ENCODE measurements around the gene SYT8.

Gene SYT8

DNA sequence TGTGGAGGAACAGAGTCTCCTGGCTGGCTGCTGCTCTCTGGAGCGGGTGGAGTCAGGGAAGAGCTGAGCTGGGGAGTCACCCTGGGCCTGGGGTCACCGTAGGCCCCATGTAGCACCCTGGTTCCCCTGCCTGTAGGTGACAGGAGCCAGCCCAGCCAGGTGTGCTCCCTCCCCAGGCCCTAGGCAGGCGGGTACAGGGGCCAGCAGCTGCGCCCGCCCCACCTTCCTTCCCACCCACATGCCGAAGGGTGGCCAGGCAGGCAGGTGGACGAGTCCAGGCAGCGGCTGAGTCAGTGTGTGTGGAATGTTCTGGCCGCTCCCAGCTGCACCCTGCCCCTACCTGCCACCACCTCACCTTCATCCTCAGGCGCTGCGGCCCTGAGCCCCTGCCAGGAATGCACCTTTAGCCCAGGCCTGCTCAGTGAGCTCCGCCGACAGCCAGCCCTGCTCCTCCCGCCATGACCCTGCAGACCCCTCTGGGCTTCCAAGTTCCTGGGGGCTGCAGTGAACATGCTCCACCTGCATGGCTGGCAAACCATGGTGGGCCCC, 654 bp upstream of the SYT8 start:
- no peak for DNase-seq

DNA sequence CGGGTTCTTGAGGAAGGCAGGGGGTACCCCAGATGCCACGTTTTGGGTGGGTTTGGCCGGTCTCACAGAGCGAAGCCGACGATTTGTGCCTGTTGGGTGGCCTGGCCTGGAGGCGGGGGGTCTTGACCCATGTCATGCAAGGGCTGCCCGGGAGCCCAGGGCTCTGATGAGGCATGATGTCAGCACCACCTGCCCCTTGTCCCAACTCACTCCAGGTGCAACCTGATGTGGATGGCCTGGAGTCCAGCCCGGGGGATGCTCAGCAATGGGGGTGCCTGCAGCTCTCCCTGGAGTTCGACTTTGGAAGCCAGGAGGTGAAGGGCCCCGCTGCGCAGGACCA, 851 bp downstream of the SYT8 start:
- no peak for DNase-seq

DNA sequence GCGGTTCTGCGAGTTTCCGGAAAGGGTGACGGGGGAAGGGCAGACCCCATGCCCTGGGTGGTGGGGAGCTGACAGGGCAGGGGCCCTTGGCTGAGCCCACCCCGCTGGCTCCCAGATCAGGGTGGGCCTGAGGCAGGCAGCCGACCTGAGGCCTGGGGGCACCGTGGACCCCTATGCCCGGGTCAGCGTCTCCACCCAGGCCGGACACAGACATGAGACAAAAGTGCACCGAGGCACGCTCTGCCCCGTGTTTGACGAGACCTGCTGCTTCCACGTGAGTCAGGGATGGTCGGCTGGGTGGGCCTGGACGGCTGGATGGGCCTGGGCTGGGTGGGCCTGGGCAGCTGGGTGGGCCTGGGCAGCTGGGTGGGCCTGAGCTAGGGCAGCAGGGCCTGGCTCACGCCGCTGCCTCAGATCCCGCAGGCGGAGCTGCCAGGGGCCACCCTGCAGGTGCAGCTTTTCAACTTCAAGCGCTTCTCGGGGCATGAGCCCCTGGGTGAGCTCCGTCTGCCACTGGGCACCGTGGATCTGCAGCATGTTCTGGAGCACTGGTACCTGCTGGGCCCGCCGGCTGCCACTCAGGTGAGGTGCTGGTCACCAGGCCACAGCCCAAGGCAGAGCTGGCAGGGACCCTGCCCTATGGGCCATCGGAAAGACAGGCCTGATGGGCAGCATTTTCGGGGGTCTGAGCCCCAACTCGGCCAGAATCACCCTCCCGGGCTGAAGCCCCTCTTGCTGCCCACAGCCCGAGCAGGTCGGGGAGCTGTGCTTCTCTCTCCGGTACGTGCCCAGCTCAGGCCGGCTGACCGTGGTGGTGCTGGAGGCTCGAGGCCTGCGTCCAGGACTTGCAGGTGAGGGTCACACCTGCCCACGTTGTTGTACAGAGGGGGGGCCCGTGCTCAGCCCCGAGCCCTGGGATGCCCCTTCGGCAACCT, 1.5 kb downstream of the SYT8 start:
- no peak for DNase-seq

DNA sequence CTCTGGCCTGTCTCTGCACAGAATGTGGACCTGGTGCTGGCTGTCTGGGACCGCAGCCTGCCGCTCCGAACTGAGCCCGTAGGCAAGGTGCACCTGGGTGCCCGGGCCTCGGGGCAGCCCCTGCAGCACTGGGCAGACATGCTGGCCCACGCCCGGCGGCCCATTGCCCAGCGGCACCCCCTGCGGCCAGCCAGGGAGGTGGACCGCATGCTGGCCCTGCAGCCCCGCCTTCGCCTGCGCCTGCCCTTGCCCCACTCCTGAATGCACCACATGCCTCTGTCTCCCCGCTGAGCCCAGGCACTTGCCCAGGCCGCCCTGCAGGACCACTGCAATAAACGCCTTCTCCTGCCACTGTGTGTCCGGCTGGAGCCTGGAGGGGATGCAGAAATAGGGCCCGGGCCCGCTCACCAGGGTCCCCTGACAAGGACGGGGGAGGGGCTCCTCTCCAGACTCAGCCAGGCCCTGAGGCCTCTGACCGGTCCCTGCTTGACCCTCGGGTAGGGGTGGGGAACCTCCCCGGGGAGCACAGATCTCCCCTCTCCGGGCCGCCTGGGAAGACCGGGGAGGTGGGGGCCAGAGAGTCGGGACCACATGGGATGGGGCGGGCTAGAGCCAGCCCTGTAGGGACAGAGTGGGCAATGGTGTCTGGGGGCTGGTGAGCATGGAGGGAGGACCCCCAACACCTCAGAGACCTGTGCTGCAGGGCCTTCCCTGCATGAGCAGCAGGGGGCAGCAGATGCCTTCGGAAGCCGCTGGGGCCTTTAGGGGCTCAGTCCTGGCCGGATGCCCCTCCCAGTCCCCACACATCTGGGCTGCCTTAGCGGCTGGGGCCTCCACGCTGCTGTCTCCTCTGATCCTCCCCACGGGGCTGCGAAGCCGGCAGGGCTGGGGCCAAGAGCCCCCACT, 2.6 kb downstream of the SYT8 start:
- no peak for DNase-seq

DNA sequence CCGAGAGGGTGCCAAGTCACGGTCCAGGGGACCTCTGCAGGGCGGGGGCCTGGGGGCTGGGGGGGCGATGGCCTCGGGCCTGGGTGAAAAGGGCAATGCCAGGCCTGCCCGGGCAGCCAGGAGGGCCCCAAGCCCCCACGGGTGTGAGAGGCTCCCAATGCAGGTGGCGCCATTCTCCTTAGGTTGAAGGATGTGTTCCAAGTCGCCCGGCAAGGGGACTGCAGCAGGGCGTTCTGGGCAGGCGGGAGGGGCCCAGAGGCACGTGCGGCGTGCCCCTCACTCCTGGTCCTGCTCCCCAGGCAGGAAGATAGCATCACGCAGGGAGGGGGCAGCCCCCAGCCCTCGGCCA, 3.3 kb downstream of the SYT8 start:
- DNase-seq = no peak

DNA sequence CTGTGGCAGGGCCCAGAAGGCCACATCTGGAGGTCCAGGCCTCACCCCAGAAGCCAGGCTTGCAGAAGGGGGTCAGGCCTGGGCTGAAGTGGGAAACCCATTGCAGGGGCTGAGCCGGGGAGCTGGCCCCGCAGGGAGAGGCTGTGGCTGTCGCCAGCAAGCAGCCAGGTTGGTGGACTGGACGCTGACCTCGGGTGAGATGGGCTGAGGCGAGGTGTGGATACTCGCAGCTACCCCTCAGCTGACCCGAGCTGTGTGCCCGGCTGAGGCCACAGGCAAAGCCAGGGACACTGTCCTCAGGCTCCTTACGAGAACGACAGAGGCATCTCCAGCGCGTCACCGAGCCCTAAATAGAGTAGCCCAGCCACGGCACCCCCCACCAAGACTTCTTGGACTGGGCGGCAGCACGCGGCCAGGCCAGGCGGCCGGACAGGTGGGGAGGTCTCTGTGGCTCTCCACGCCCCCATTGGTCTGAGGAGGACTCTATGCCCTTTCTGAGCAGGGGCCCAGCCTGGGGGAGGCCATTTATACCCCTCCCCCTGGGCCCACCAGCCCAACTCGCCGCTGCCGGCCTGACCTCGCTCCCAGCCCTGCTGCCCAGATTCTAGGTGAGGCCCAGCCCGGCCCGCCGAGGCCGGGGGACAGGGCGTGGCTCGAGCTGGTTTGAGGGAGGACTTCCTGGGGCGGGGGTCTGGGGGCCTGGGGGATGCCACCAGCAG, 3.8 kb downstream of the SYT8 start, which contains the start of gene TNNI2:
Gene TNNI2, plus strand, starts transcription at position 556 of the 719 bp plus-strand sequence. CDS start 716 bp downstream, outside the sequence.
- DNase-seq = no peak

DNA sequence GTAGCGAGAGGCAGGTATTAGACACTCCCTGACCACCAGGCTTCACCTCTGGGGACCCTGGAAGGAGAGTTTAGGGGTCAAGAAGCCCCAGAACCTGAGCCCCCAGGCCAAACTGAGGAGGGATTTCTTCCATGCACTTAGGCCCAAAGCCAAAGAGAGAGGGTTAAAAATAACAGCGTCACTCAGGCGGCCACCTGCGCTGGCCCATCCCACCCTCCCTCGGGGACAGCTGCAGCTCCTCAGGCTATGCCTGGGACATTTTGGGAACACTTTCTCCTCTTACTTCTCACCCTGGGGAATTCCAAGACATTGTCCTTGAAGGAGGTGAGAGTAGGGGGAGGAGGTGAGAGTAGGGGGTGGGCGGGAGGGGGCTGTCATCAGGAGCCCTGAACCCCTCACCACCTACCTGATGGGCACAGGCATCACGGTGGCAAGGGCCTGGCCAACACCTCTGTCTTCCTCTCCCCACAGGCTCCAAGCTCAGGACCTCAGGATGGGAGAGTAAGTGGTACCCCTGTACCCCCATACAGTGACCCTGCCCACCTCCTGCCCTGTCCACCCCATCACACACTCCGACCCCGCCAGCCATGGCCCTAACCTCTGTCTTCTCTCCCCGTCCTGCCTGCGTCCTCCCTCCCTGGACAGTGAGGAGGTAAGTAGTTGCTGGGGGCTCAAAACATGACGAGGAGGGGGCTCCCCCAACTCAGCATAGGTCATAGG, 4.6 kb downstream of the SYT8 start:
- DNase-seq = no peak

DNA sequence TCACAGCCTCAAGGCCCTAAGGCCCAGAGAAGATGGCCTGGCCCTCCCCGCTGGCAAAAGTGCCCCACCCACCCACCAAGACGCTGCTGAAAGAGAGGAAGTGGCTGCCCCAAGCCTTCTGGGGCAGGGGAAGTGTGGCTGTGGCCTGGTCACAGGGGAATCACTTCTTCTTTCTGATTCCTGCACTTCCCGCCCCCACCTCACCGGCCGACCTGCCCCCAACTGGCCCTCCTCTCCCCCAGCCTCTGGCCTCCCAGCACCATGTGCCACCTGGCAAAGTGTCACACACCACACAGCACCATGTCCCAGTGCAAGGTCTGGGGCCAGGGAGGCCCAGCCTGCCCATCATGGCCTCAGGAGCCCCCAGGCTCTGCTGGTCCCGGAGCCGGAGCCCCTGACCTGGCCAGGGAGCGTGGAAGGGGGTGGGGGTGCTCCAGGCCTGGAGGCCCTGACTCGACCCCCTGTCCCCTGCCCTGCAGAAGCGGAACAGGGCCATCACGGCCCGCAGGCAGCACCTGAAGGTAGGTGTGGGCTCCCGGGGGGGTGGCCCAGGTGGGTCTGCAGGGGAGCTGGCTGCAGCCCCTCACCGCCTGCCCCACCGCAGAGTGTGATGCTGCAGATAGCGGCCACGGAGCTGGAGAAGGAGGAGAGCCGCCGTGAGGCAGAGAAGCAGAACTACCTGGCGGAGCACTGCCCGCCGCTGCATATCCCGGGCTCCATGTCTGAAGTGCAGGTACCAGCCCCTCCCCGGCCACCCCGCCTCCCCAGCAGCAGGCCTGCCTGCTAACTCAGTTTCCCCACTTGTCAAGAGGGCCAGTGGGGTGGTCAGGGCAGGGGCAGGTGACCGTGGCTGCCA, 5.4 kb downstream of the SYT8 start:
- DNase-seq = no peak

DNA sequence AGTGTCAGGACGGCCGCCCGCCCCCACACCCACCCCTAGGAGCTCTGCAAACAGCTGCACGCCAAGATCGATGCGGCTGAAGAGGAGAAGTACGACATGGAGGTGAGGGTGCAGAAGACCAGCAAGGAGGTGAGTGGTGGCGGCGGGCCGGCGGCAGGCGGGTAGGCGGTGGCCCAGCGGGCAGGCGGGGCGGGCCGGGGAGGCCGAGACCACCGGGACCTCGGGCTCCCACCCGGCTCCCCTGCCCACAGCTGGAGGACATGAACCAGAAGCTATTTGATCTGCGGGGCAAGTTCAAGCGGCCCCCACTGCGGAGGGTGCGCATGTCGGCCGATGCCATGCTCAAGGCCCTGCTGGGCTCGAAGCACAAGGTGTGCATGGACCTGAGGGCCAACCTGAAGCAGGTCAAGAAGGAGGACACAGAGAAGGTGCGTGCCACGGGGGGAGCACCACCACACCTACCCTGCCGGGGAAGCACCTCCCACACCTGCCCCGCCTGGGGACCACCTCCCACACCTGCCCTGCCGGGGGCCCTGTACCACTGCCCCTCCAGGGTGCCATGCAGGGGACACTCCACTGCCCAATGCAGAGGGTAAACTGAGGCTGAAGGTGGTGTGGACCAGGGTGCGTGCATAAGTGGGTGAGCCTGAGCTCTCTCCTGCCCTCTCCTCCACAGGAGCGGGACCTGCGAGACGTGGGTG, 6.1 kb downstream of the SYT8 start:
- DNase-seq = no peak

DNA sequence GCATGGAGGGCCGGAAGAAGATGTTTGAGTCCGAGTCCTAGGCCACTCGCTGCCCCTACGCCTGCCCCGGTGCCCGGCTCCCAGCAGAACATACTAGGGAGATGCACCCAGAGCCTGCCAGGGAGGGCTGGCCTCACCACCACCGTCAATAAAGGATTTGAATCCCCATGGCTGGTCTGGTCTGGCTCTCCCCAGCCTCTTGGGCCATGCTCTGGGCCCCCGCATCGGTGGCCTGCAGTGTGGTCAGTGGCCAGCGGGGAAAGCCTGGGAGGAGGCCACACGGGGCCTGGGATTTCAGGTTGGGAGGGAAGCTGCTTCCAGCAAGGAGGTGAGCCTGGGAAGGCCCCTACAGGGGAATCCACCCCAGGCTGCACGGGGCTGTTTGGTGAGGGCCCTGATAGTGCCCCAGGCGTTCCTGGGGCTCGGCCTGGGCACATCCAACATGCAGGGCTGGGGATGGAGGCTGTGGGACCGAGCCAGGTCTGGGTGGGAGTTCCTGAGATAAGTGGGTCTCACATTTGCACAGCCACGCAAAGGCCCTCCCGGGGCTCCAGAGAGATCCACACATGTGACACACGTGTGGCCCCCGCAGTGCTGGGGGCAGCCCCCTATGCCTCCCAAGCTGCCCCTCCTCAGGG, 6.8 kb downstream of the SYT8 start:
- no peak for DNase-seq

DNA sequence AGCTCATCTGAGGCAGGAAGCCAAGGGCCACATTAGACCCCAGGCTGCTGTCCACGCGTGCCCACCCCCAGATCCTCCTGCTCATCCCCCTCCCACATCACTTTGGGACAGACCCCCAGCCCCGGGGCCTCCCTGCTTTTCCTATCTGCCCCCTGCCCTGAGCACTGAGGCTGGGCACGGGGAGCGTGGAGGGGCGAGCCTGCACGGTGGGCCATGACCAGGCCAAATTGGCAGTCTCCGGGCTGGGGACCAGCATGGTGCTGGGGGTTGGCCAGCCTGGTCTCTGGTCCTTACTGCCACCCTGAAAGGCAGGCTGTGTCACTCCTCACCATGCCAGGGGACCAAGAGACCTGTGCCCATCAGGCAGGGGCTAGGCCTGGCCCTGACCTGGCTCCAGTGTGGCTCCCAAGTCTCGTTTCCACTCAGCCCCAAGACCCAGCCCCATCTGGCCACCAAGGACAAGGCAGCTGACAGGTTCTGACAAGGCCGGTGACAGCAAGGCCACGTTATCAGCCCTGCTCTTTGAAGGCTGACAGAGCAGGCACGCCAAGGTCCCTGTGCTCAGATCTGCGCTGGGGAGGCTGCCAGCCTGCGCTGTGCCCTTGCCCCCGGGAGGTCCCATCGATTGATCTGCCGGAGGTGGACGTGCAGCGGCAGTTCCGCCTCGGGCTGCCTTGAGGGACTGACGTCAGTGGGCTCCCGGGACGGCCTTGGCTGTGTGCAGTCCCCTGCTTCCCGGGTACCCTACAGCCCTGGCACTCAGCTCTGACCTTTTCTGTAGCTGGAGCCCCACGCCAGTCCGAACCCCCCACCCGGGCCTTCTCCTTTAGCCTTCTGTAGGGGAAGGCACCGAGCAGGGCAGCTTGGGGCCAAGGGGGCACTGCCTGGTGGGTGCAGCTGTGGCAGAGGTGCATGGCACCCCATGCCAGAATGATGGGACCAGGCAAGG, 7.6 kb downstream of the SYT8 start:
- no peak for DNase-seq

DNA sequence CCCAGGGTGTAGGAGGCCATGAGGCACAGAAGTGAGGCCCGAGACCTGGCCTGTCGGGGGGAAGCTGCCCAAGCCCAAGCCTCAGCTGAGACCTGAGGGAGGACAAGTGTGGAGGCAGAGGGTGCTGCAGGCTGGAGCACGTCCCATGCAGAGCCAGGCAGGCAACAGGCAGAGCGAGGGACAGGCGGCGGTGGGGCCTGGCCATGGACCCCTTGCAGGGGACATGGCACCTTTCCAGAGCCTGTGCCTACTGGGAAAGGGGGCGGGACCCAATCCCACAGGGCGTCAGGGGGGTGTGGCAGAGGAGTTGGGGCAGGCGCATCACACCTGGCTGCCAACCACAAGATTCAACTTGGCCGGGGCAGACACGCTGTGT, 8.3 kb downstream of the SYT8 start:
- DNase-seq = no peak

DNA sequence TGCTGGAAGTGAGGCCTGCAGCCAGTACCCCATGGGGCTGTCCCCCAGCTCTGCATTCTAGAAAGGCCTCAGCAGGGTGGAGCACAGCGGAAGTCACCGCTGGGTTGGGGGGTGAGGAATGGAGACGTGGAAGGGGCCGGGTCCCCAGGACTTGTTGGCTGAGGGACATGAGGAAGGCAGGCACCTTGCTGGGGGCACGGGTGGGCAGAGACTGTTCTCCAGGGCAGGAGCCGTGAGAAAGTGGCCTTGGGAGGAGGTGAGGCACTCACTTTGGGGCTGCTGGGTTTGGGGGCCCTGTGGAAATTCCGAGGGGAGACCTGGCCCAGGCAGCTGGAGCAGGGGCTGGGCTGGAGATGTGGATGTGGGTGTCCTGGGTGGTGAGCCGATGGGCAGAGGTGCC, 9.0 kb downstream of the SYT8 start:
- DNase-seq = no peak

DNA sequence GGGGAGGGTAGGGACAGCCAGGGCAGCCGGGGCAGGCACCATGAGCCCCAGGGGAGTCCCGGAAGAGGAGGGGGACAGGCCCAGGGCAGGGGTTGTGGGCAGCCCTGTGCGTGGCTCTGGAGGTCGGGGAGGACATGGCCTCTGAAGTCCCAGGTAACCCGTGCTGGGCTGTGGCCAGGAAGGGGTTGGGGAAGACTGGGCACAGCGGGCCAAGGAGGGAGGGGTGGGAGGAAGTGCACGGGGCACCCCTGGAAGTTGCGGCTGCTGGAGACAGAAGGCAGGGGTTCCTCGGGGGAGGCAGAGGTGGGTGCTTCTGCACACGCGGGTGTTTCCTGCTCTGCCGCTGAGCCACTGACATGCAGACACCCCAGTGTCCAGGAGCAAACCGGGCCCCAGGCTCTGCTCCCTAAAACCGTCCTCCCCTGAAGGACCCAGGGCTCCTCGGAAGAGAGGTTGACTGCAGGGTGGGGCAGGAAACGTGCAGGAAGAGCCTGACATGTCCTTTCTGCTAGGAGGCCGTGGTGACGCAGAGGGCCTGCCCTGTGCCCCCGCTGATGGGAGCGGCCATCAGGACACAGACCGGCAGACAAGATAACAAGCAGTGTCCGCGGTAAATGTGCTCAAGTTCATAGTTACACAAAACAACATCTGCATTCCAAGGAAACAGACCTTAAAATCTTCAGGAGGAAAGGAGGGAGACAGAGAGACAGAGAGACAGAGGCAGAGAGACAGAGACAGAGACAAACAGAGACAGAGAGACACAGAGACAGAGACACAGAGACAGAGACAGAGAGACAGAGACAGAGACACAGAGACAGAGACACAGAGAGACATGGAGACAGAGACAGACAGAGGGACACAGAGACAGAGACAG, 9.7 kb downstream of the SYT8 start:
- DNase-seq = no peak

DNA sequence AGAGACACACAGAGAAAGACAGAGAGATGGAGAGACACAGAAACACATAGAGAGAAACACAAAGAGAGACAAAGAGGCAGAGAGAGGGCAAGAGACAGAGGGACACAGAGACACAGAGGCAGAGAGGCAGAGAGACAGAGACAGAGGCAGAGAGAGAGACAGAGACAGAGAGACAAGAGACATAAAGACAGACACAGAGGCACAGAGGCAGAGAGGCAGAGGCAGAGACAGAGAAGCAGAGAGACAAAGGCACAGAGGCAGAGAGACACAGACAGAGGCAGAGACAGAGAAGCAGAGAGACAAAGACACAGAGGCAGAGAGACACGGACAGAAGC, 10.3 kb downstream of the SYT8 start:
- no peak for DNase-seq

DNA sequence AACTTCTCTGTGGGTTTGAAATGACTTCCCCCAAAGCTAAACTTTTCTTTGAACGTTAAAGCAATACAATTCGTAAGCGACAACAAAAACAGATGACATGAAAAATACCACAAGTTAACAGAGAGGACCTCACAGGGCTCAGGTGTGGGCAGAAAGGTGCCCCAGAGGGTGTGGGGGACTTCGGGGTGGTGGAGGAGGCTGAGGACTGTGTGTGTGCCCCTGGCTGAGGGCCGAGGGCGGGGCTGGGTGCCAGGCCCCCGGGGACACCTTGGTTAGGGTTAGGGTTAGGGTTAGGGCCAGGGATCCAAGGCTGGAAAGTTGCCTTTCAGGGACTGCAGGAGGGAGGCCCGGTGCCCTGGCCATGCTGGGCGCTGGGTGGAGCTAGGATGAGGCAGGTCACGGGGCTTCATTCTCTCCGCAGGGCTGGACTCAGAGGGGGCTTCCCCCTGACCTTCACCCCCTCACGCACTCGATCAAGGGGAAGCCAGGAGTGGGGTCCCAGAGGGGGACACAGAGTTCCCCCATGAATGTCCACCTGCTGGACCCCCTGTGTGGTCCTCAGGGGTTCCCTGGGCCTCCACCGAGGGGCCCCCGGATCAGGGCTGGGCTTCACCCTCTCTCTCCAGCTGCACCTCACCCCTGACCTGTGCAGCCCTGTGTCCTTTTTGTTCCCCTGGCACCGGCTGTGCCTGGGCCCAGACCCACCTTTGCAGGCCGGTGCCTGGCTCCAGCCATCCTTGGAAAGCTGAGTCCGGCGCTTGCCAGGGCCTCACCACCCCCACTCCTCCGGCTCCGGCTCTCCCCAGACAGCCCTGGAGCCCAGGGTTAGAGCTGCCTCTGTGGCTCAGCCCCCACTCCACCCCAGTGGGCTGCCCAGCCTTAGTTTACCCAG, 11.0 kb downstream of the SYT8 start:
- DNase-seq = no peak

DNA sequence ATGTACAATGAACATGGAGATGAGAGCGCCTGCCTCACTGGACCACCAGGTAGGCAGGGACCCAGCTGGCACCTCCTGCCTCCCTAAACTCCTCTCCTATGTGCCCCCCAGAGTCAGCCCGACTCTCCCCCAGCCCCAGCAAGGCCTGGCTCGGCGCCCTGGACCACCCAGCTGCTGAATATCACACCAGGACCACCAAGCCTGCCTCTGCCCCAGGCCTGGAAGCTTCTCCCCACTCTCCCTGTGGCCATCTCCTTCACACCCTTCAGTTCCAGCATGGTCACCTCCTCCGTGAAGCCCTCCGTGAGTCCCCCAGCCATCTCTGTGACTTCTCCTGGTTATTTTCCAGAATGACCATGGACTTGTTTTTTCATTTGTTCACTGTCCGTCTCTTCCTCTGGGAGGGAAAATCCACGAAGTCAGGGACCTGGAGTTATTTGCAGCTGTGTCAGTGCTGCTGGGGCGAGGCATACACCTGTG, 11.7 kb downstream of the SYT8 start:
- DNase-seq = no peak
